PC-9 (cell line): ENCODE data around the gene RAB31.

ENCODE experiments used
- CTCF ChIP-seq: fragments of 200-600 bp; sonication (generic); conservative IDR thresholded peaks from 2 replicates; pipeline ENCODE4 v1.6.1; 2017; ENCODE audit warnings: mixed run types, antibody characterized with exemption, mild to moderate bottlenecking, moderate library complexity
- EZH2 ChIP-seq: fragments of 200-600 bp; sonication (generic); IDR thresholded peaks from 2 replicates; pipeline ENCODE4 v1.8.0; 2017; ENCODE audit warnings: antibody characterized with exemption, low read depth

- TF ChIP-seq CTCF (no peak), EZH2 (no peak)
These were observed 28.3 kb downstream of the RAB31 start for GRCh38 chr18:9736286-9736835.
